CD4-positive, alpha-beta T cell treated with Interleukin-12 subunit alpha and Interleukin-12 subunit beta, for 1 hour (primary cell): ENCODE results near the gene BIK.

Experiments used
- DNase-seq: peaks from one replicate; pipeline ENCODE4 v3.0.0-alpha.2; 2020

The BIK gene

GRCh38 chr22:43106302-43106701 lies 4.2 kb upstream of the BIK start:
- DNase-seq: no peak

- DNase-seq: no peak
These were observed 1.0 kb upstream of the BIK start for GRCh38 chr22:43109511-43109910.

- DNase-seq: no peak
These were observed 568 bp upstream of the BIK start for GRCh38 chr22:43109921-43110443.

- peak; percentile 58 for DNase-seq
These were observed 525 bp downstream of the BIK start for GRCh38 chr22:43110927-43111623.

GRCh38 chr22:43113526-43114251 lies 3.1 kb downstream of the BIK start:
- no peak for DNase-seq

- DNase-seq: no peak
These were observed 4.4 kb downstream of the BIK start for GRCh38 chr22:43114958-43115357.

GRCh38 chr22:43116932-43117331 lies 6.4 kb downstream of the BIK start:
- DNase-seq: no peak

GRCh38 chr22:43118024-43118849 lies 7.7 kb downstream of the BIK start:
- DNase-seq: no peak

- no peak for DNase-seq
These were observed 8.5 kb downstream of the BIK start for GRCh38 chr22:43118953-43119458.

- DNase-seq: no peak
These were observed 16.1 kb downstream of the BIK start for GRCh38 chr22:43126501-43127165.

- DNase-seq: no peak
These were observed 16.8 kb downstream of the BIK start for GRCh38 chr22:43127166-43127908.

- DNase-seq: no peak
These were observed 17.6 kb downstream of the BIK start for GRCh38 chr22:43128116-43128515.

- DNase-seq: no peak
These were observed 18.4 kb downstream of the BIK start for GRCh38 chr22:43128928-43129424.

- no peak for DNase-seq
These were observed 19.2 kb downstream of the BIK start for GRCh38 chr22:43129426-43130425.

GRCh38 chr22:43131773-43132501 lies 21.4 kb downstream of the BIK start:
- no peak for DNase-seq

- DNase-seq: no peak
These were observed 22.9 kb downstream of the BIK start for GRCh38 chr22:43133401-43133800.

GRCh38 chr22:43134553-43134952 lies 24.0 kb downstream of the BIK start:
- no peak for DNase-seq

GRCh38 chr22:43135565-43135964 lies 25.0 kb downstream of the BIK start:
- DNase-seq: no peak

- peak; percentile 47 for DNase-seq
These were observed 25.7 kb downstream of the BIK start for GRCh38 chr22:43136255-43136654.

GRCh38 chr22:43136801-43137200 lies 26.3 kb downstream of the BIK start:
- no peak for DNase-seq
